Measurements from ENCODE around the gene MGAT5B. TPM values are rescaled to one million over a fixed set of nuclear protein-coding genes. Genes with fewer than 3 reads are reported as not detected.

Gene MGAT5B
- total RNA-seq, 1 donor from 2014 or later = 7.5 TPM

GRCh38 chr17:76873856-76874255 lies 5.7 kb downstream of the MGAT5B start:
- no peak overlapping the region for H3K4me3 ChIP-seq (ENCODE audit: low read depth, low read length)

DNA sequence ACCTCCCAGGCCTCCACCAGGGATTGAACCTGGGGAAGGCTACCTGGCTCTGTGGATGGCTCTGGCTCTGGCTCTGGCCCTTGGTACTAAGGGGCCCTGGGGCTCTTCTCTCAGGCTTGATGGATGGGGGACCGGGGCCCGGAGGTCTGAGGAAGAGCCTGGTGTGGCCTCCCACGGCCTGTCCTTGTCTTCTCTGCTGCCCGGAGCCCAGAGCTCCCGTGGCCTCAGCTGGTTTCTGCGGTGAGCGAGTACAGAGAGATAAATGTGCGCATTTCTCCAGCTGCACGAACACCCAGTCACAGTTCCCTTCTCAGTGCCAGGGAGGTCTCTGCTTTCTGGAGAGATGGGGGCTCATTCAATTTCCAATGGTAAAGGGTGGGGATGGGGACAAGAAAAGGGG lies 9.2 kb downstream of the MGAT5B start:
- no peak overlapping the region for H3K4me3 ChIP-seq (ENCODE audit: low read depth, low read length)
- DNase-seq (ENCODE audit: low read depth) = no peak
- TF ChIP-seq, protein P1, sequence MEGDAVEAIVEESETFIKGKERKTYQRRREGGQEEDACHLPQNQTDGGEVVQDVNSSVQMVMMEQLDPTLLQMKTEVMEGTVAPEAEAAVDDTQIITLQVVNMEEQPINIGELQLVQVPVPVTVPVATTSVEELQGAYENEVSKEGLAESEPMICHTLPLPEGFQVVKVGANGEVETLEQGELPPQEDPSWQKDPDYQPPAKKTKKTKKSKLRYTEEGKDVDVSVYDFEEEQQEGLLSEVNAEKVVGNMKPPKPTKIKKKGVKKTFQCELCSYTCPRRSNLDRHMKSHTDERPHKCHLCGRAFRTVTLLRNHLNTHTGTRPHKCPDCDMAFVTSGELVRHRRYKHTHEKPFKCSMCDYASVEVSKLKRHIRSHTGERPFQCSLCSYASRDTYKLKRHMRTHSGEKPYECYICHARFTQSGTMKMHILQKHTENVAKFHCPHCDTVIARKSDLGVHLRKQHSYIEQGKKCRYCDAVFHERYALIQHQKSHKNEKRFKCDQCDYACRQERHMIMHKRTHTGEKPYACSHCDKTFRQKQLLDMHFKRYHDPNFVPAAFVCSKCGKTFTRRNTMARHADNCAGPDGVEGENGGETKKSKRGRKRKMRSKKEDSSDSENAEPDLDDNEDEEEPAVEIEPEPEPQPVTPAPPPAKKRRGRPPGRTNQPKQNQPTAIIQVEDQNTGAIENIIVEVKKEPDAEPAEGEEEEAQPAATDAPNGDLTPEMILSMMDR (conservative IDR thresholded peaks at IDR 0.05; ENCODE audit: low read depth, low read length) = no peak

More at GRCh38 chr17:76873856-76874255, 5.7 kb downstream of the MGAT5B start:
- no peak for DNase-seq (ENCODE audit: low read depth)
- TF ChIP-seq, protein P1 (conservative IDR thresholded peaks at IDR 0.05; ENCODE audit: low read depth, low read length) = no peak

GRCh38 chr17:76878568-76878967 lies 10.4 kb downstream of the MGAT5B start:
- H3K4me3 ChIP-seq (ENCODE audit: low read depth, low read length) = no peak overlapping the region
- TF ChIP-seq, protein P1 (conservative IDR thresholded peaks at IDR 0.05; ENCODE audit: low read depth, low read length) = no peak
- DNase-seq (ENCODE audit: low read depth) = no peak

DNA sequence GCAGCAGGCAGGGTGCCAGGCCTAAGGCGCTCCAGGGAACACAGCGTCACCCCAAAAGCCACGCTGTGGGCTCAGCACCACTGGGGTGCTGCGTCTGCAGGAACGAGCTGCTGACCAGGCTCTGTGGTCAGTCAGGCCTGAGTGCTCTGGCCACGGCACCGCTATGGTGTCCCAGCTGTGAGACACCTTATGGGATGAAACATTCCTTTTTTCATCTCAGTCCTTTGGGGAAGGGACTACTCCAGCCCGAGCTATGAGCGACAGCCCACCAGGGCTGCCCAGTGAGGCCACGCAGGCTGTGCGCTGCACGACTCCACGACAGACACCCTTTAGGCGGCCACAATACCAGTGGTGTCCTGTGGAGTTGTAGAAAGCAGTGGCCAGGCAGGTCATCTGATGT lies 11.1 kb downstream of the MGAT5B start:
- TF ChIP-seq, protein P1 (conservative IDR thresholded peaks at IDR 0.05; ENCODE audit: low read depth, low read length) = no peak

GRCh38 chr17:76879691-76880090 lies 11.5 kb downstream of the MGAT5B start:
- no peak overlapping the region for H3K4me3 ChIP-seq (ENCODE audit: low read depth, low read length)
- TF ChIP-seq, protein P1 (conservative IDR thresholded peaks at IDR 0.05; ENCODE audit: low read depth, low read length) = no peak
- DNase-seq (ENCODE audit: low read depth) = no peak

More for the DNA sequence above, 11.1 kb downstream of the MGAT5B start:
- H3K4me3 ChIP-seq (ENCODE audit: low read depth, low read length) = no peak overlapping the region
- DNase-seq (ENCODE audit: low read depth) = no peak

DNA sequence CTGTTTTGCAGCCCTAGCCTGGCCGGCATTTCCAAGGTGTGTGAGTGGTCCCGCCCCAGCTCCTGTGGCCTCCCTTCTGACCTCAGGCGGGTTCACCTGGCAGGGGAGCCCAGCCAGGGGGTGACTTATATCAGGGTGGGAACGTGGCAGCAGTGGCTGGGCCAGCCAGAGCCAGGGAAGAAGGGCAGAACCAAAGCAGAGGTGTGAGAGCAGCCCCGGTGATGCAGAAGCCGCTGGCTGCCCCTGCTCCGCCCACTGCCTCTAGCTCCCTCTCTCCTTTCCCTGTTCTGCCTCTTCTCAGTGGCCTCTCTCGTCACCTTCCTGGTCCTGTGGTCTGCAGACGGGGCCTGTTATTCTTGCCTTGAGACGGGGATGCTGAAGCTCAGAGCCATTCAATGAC lies 12.1 kb downstream of the MGAT5B start:
- DNase-seq (ENCODE audit: low read depth) = no peak
- H3K4me3 ChIP-seq (ENCODE audit: low read depth, low read length) = no peak overlapping the region
- TF ChIP-seq, protein P1 (conservative IDR thresholded peaks at IDR 0.05; ENCODE audit: low read depth, low read length) = no peak

DNA sequence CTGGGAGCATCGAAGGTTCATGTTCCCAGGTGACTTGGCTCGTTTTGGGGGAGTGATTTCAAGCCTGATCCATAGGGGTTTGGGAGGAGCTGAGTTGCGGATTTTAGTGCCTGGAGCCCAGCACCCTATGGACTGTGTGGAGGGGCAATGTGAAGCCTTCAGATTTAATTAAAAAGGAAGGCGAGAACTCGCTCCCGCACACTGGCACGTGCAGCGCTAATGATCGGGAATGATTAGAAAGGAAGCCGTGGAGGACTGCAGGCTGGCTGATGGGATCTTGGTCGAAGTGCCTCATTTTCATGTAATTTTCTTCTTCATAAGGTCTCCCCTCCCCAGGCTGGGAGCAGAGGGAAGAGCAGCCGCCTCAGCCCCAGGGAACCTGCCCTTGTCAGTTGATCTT lies 12.8 kb downstream of the MGAT5B start:
- TF ChIP-seq, protein P1 (conservative IDR thresholded peaks at IDR 0.05; ENCODE audit: low read depth, low read length) = no peak
- H3K4me3 ChIP-seq (ENCODE audit: low read depth, low read length) = no peak overlapping the region
- DNase-seq (ENCODE audit: low read depth) = no peak
